MM.1S (cell line): ENCODE data around the gene ZNF462.
"Not testable (repeated sequence)": the region's sequence is repeated elsewhere in the genome, so short reads cannot be mapped to it uniquely, and the experiment has no call there.

Experiments used
- DNase-seq: peaks from one replicate; pipeline ENCODE4 v3.0.0-alpha.2; 2015
- H2AFZ ChIP-seq: fragments of 300-600 bp; sonication (generic); 2 replicates; pipeline ENCODE4 v1.6.0; 2016; ENCODE audit warnings: antibody characterized with exemption, low read length
- H3F3A ChIP-seq: fragments of 300-600 bp; sonication (generic); 2 replicates; pipeline ENCODE4 v1.6.1; 2016; ENCODE audit warnings: mild to moderate bottlenecking, antibody characterized with exemption, low read length, moderate library complexity, mixed read lengths; ENCODE audit not compliant: insufficient read depth
- H3K27ac ChIP-seq: fragments of 300-600 bp; sonication (generic); 2 replicates; pipeline ENCODE4 v1.5.1; 2016; ENCODE audit warnings: mild to moderate bottlenecking, low read length
- H3K27me3 ChIP-seq: fragments of 300-600 bp; sonication (generic); replicated peaks from 2 replicates; pipeline ENCODE4 v1.6.0; 2016; ENCODE audit warnings: low read length; ENCODE audit not compliant: insufficient read depth
- H3K36me3 ChIP-seq: fragments of 300-600 bp; sonication (generic); replicated peaks from 2 replicates; pipeline ENCODE4 v1.6.1; 2016; ENCODE audit warnings: mild to moderate bottlenecking, low read length, mixed read lengths; ENCODE audit not compliant: insufficient read depth
- H3K4me1 ChIP-seq: fragments of 300-600 bp; sonication (generic); 2 replicates; pipeline ENCODE4 v1.6.1; 2016; ENCODE audit warnings: low read length, mixed read lengths
- H3K4me2 ChIP-seq: fragments of 300-600 bp; sonication (generic); 2 replicates; pipeline ENCODE4 v1.6.0; 2016; ENCODE audit warnings: low read depth, low read length
- H3K4me3 ChIP-seq: fragments of 300-600 bp; sonication (generic); 2 replicates; pipeline ENCODE4 v1.5.1; 2016; ENCODE audit warnings: low read length, mixed read lengths
- H3K79me2 ChIP-seq: fragments of 300-600 bp; sonication (generic); 2 replicates; pipeline ENCODE4 v1.6.1; 2016; ENCODE audit warnings: mixed run types, low read length, mixed read lengths
- H3K9ac ChIP-seq: fragments of 300-600 bp; sonication (generic); 2 replicates; pipeline ENCODE4 v1.6.1; 2016; ENCODE audit warnings: low read length, mixed read lengths
- H3K9me2 ChIP-seq: fragments of 300-600 bp; sonication (generic); replicated peaks from 2 replicates; pipeline ENCODE4 v1.6.1; 2016; ENCODE audit warnings: mild to moderate bottlenecking, low read length, mixed read lengths; ENCODE audit not compliant: insufficient read depth
- H3K9me3 ChIP-seq: fragments of 300-600 bp; sonication (generic); replicated peaks from 2 replicates; pipeline ENCODE4 v1.6.1; 2016; ENCODE audit warnings: mild to moderate bottlenecking, low read length, mixed read lengths; ENCODE audit not compliant: insufficient read depth
- H4K20me1 ChIP-seq: fragments of 300-600 bp; sonication (generic); 2 replicates; pipeline ENCODE4 v1.6.1; 2016; ENCODE audit warnings: mild to moderate bottlenecking, low read length, moderate library complexity, mixed read lengths; ENCODE audit not compliant: insufficient read depth
- CTCF ChIP-seq: fragments of 300-600 bp; sonication (generic); IDR thresholded peaks from 2 replicates; pipeline ENCODE4 v1.5.1; 2016; ENCODE audit warnings: antibody characterized with exemption, low read length, mixed read lengths
- EZH2 ChIP-seq: fragments of 300-600 bp; sonication (generic); optimal IDR thresholded peaks from 2 replicates; pipeline ENCODE3; 2017; ENCODE audit warnings: low read depth, mild to moderate bottlenecking, antibody characterized with exemption, low read length, mixed read lengths
- EZH2phosphoT487 ChIP-seq: fragments of 300-600 bp; sonication (generic); IDR thresholded peaks from 2 replicates; pipeline ENCODE4 v1.6.1; 2018; ENCODE audit warnings: antibody characterized with exemption, low read length

ZNF462 gene

GRCh38 chr9:106983346-106983745 is 120.4 kb downstream of the ZNF462 start:
- H3K4me1 ChIP-seq = no peaks in the 10 kb centered on the region
- no peaks in the 10 kb centered on the region for H3F3A ChIP-seq
- no peaks in the 10 kb centered on the region for H3K9me3 ChIP-seq
- TF ChIP-seq CTCF (no peak), EZH2phosphoT487 (no peak), EZH2 (no peak)
- no peak overlapping the region for H3K4me3 ChIP-seq
- H3K4me2 ChIP-seq = no peak overlapping the region
- no peaks in the 10 kb centered on the region for H3K79me2 ChIP-seq
- no peaks in the 10 kb centered on the region for H4K20me1 ChIP-seq
- no peaks in the 10 kb centered on the region for H3K9me2 ChIP-seq
- H3K27me3 ChIP-seq = no peaks in the 10 kb centered on the region
- no peak overlapping the region for H3K27ac ChIP-seq
- H2AFZ ChIP-seq = no peak overlapping the region
- no peak for DNase-seq
- no peak overlapping the region for H3K9ac ChIP-seq
- no peaks in the 10 kb centered on the region for H3K36me3 ChIP-seq

GRCh38 chr9:106989904-106990303 is 126.9 kb downstream of the ZNF462 start:
- H3K36me3 ChIP-seq = not testable (repeated sequence)

DNA sequence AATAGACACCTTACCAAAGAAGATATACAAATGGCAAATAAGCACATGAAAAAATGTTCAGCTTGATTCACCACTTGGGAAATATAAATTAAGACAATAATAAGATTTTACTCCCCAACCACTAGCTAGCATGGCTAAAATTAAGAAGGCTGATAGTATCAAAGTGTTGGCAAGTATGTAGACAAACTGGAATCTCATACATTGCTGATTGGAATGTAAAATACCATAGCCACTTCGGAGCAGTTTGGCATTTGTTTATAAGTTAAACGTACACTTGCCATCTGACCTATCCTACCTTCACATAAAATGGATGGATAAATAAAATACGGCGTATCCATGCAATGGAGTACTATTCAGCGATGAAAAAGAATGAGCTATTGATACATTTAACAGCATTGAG is 129.2 kb downstream of the ZNF462 start:
- DNase-seq = no peak
- H3K9me3 ChIP-seq = no peaks in the 10 kb centered on the region
- no peaks in the 10 kb centered on the region for H4K20me1 ChIP-seq
- H3K9me2 ChIP-seq = no peaks in the 10 kb centered on the region
- H3K36me3 ChIP-seq = no peaks in the 10 kb centered on the region
- no peaks in the 10 kb centered on the region for H3K4me1 ChIP-seq
- no peak overlapping the region for H3K4me2 ChIP-seq
- H3K9ac ChIP-seq = no peak overlapping the region
- no peaks in the 10 kb centered on the region for H3K79me2 ChIP-seq
- no peak overlapping the region for H3K27ac ChIP-seq
- H3F3A ChIP-seq = no peaks in the 10 kb centered on the region
- H2AFZ ChIP-seq = no peak overlapping the region
- no peaks in the 10 kb centered on the region for H3K27me3 ChIP-seq
- H3K4me3 ChIP-seq = no peak overlapping the region
- TF ChIP-seq EZH2phosphoT487 (no peak), EZH2 (no peak), CTCF (no peak)

More at GRCh38 chr9:106989904-106990303, 126.9 kb downstream of the ZNF462 start:
- not testable (repeated sequence) for H3K9me3 ChIP-seq, H3K79me2 ChIP-seq, H3K9ac ChIP-seq, H3K9me2 ChIP-seq, H3F3A ChIP-seq, H3K4me1 ChIP-seq, H3K27ac ChIP-seq, H3K4me3 ChIP-seq, DNase-seq, H3K27me3 ChIP-seq, H3K4me2 ChIP-seq, H2AFZ ChIP-seq, H4K20me1 ChIP-seq

DNA sequence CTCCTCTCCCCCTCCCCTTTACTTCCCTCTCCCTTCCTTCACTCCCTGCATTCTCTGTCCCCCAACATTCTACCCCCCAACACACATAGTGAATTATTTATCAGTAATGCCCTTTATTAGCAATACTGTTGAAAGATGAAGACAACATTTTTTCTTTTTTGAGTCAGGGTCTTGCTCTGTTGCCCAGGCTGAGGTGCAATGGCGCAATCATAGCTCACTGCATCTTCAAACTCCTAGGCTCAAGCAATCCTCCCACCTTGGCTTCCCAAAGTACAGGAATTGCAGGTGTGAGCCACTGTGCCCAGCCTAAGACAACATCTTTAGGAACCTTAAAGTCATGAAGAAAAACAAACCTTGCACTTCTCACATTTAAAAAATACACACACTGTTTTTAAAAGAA is 130.6 kb downstream of the ZNF462 start:
- no peak overlapping the region for H2AFZ ChIP-seq
- no peaks in the 10 kb centered on the region for H3K4me1 ChIP-seq
- no peaks in the 10 kb centered on the region for H3K36me3 ChIP-seq
- no peak overlapping the region for H3K4me3 ChIP-seq
- no peaks in the 10 kb centered on the region for H3K9me2 ChIP-seq
- H3F3A ChIP-seq = no peaks in the 10 kb centered on the region
- H3K9ac ChIP-seq = no peak overlapping the region
- H3K79me2 ChIP-seq = no peaks in the 10 kb centered on the region
- H3K27me3 ChIP-seq = no peaks in the 10 kb centered on the region
- H3K9me3 ChIP-seq = no peaks in the 10 kb centered on the region
- H4K20me1 ChIP-seq = no peaks in the 10 kb centered on the region
- no peak for DNase-seq
- no peak overlapping the region for H3K4me2 ChIP-seq
- H3K27ac ChIP-seq = no peak overlapping the region
- no peak for TF ChIP-seq EZH2
- TF ChIP-seq EZH2phosphoT487 = no peak
- TF ChIP-seq CTCF = no peak
